ENCODE measurements around the gene UPF2. TPM values are rescaled to one million over a fixed set of nuclear protein-coding genes. Genes with fewer than 3 reads are reported as not detected.
A peak's percentile ranks its signal among the peaks of the same experiment; 100 is the strongest.

The UPF2 gene
- polyA plus RNA-seq, 1 donor (not counting 4 experiments of a cell fraction or from before 2014, with no cell fraction given), result 20.3 TPM

DNA sequence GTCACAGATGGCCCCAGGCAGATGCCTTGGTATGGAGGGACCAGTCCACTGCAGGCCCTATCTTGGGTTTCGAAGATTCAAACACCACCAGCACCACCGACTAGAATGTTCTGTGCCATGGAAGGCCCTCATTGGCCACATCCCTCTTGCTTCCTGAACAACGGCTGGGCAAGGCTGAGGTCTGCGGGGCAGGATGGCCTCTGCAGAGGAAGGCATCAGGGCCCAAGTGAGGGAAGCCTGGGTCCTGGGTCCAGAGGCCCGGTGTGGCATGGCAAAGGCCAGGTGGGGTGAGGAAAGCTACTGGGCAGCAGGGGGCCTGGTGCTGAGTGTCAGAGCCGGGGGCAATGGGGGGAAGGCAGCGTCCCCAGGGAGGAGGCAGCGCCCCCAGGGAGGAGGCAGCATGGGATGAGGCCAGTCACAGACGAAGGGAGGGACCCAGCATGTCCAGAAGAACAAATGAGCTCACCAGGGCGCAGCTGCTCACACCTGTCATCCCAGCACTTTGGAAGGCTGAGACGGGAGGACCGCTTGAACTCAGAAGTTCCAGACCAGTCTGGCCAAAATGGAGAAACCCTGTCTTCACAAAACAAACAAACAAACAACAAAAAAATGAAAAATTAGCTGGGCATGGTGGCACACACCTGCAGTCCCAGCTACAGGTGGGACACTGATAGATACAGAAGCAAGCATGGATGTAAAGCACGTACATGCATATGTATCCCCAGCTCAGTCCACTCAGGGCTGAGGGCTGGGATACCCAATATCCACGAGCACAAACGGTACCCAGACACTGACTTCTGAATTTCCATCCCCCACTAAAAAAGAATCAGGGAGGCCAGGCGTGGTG is 155.0 kb downstream of the UPF2 start:
- Histone ChIP-seq H3K9me1 (ENCODE audit: control insufficient read depth, extremely low read depth, insufficient read depth, low read length) (no peaks in the 10 kb centered on the region), H3K27ac (ENCODE audit: control insufficient read depth, insufficient read depth, low read length) (peak overlapping the region; percentile 19), H3K27me3 (ENCODE audit: control insufficient read depth, extremely low read depth, insufficient read depth, low read length) (no peaks in the 10 kb centered on the region), H3K9ac (ENCODE audit: control insufficient read depth, extremely low read depth, insufficient read depth, low read length) (no peak overlapping the region), H3K9me3 (ENCODE audit: control insufficient read depth, low read depth, low read length) (no peaks in the 10 kb centered on the region), H4K20me1 (ENCODE audit: control insufficient read depth, extremely low read depth, insufficient read depth, low read length) (no peaks in the 10 kb centered on the region), H2AFZ (ENCODE audit: control insufficient read depth, low read length) (no peak overlapping the region), H3K4me1 (ENCODE audit: control insufficient read depth, extremely low read depth, insufficient read depth, low read length) (peaks cover 41% of the 10 kb centered on the region), H3K79me2 (ENCODE audit: control insufficient read depth, insufficient read depth, low read length) (no peaks in the 10 kb centered on the region), H3K4me3 (ENCODE audit: control insufficient read depth in 2 of 3, extremely low read depth in 1 of 3, insufficient read depth in 2 of 3, low read depth in 1 of 3, low read length in 3 of 3) (no peak overlapping the region), H3K4me2 (ENCODE audit: control insufficient read depth, extremely low read depth, insufficient read depth, low read depth, low read length) (no peak overlapping the region), H3K36me3 (ENCODE audit: control insufficient read depth in 2 of 2, extremely low read depth in 1 of 2, insufficient read depth in 2 of 2, low read length in 2 of 2) (no peaks in the 10 kb centered on the region)
- no peak for DNase-seq (ENCODE audit: low read depth, low spot score)
- no peak for FAIRE-seq
- TF ChIP-seq EZH2 (IDR thresholded peaks at IDR 0.05; ENCODE audit: low read length) (no peak), CTCF (optimal IDR thresholded peaks at IDR 0.05 in 1 of 3, IDR thresholded peaks at IDR 0.05 in 1 of 3, conservative IDR thresholded peaks at IDR 0.05 in 1 of 3; ENCODE audit: extremely low read depth in 1 of 3, insufficient read depth in 2 of 3, low read length in 3 of 3) (no peak)
- dilution Hi-C loops (cut with MboI; ENCODE audit: extremely low pct_ligation_motif_present, low sequenced_read_pairs), result no loop called here

DNA sequence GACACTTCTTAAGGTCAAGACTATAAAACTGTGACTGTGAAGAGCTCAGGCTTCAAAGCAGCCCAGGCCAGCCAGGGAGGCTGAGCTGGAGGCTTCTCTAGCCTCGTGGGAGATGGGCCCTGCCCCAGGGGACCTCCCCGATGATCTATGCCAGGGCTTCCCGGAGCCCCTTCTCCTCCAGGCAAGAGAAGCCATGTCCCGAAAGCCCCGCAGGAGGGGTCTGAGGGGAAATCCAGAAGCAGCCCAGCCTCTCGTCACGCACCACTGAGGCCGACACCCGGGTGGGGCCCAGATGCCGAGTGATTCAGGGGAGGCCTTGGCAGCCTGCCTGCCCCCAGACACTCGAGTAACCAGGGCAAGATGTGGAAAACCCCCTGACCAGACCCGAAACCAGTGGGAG is 155.8 kb downstream of the UPF2 start:
- FAIRE-seq, result no peak
- Histone ChIP-seq H3K9me3 (ENCODE audit: control insufficient read depth, low read depth, low read length) (no peaks in the 10 kb centered on the region), H3K4me1 (ENCODE audit: control insufficient read depth, extremely low read depth, insufficient read depth, low read length) (peaks cover 48% of the 10 kb centered on the region), H3K4me3 (ENCODE audit: control insufficient read depth in 2 of 3, extremely low read depth in 1 of 3, insufficient read depth in 2 of 3, low read depth in 1 of 3, low read length in 3 of 3) (no peak overlapping the region), H4K20me1 (ENCODE audit: control insufficient read depth, extremely low read depth, insufficient read depth, low read length) (no peaks in the 10 kb centered on the region), H3K36me3 (ENCODE audit: control insufficient read depth in 2 of 2, extremely low read depth in 1 of 2, insufficient read depth in 2 of 2, low read length in 2 of 2) (no peaks in the 10 kb centered on the region), H3K4me2 (ENCODE audit: control insufficient read depth, extremely low read depth, insufficient read depth, low read depth, low read length) (no peak overlapping the region), H3K27ac (ENCODE audit: control insufficient read depth, insufficient read depth, low read length) (peak overlapping the region; percentile 19), H3K27me3 (ENCODE audit: control insufficient read depth, extremely low read depth, insufficient read depth, low read length) (no peaks in the 10 kb centered on the region), H3K79me2 (ENCODE audit: control insufficient read depth, insufficient read depth, low read length) (no peaks in the 10 kb centered on the region), H2AFZ (ENCODE audit: control insufficient read depth, low read length) (peak overlapping the region; percentile 56), H3K9ac (ENCODE audit: control insufficient read depth, extremely low read depth, insufficient read depth, low read length) (peak overlapping the region; percentile 44), H3K9me1 (ENCODE audit: control insufficient read depth, extremely low read depth, insufficient read depth, low read length) (no peaks in the 10 kb centered on the region)
- dilution Hi-C loops (cut with MboI; ENCODE audit: extremely low pct_ligation_motif_present, low sequenced_read_pairs), result no loop called here
- TF ChIP-seq EZH2 (IDR thresholded peaks at IDR 0.05; ENCODE audit: low read length) (no peak), CTCF (optimal IDR thresholded peaks at IDR 0.05 in 1 of 3, IDR thresholded peaks at IDR 0.05 in 1 of 3, conservative IDR thresholded peaks at IDR 0.05 in 1 of 3; ENCODE audit: extremely low read depth in 1 of 3, insufficient read depth in 2 of 3, low read length in 3 of 3) (no peak)
- no peak for DNase-seq (ENCODE audit: low read depth, low spot score)
